HepG2 (cell line): Measurements from ENCODE around the gene HPCAL1. TPM values are rescaled to one million over a fixed set of nuclear protein-coding genes. Genes with fewer than 3 reads are reported as not detected.

ENCODE experiments used
- ADNP ChIP-seq: sonication (generic); formaldehyde crosslinking; IDR thresholded peaks from 2 replicates; pipeline ENCODE4 v1.4.0; 2020; ENCODE audit warnings: missing genetic modification reagents
- CHD4 ChIP-seq: fragments of 200-600 bp; sonication (generic); IDR thresholded peaks from 2 replicates; pipeline ENCODE4 v1.7.0; 2017; ENCODE audit warnings: mild to moderate bottlenecking, low read length, borderline replicate concordance
- CREB1 ChIP-seq, 2 experiments: fragments of 450-650 bp in 1 of 2; IDR thresholded peaks; 2 replicates each; pipeline ENCODE4 v1.6.1; 2016 to 2017; ENCODE audit warnings: control low read depth in 1 of 2, mild to moderate bottlenecking in 1 of 2, missing compliant biosample characterization in 1 of 2, missing genetic modification characterization in 1 of 2
- DNMT1 ChIP-seq: sonication (generic); formaldehyde crosslinking; IDR thresholded peaks from 2 replicates; pipeline ENCODE4 v1.5.1; 2020; ENCODE audit warnings: mild to moderate bottlenecking, missing genetic modification reagents
- GFI1 ChIP-seq: sonication (generic); formaldehyde crosslinking; IDR thresholded peaks from 2 replicates; pipeline ENCODE4 v1.5.0; 2020; ENCODE audit warnings: missing genetic modification reagents, mild to moderate bottlenecking, borderline replicate concordance
- HDAC6 ChIP-seq: fragments of 200-600 bp; sonication (generic); IDR thresholded peaks from 2 replicates; pipeline ENCODE4 v1.7.0; 2017; ENCODE audit warnings: mild to moderate bottlenecking, antibody characterized with exemption, low read length, low read depth
- KAT2B ChIP-seq: fragments of 150-350 bp; IDR thresholded peaks from 2 replicates; pipeline ENCODE4 v1.6.1; 2014; ENCODE audit warnings: low read depth, low read length, borderline replicate concordance
- KLF16 ChIP-seq, 2 experiments: sonication (generic) in 1 of 2; formaldehyde crosslinking in 1 of 2; IDR thresholded peaks; 2 replicates each; pipeline versions ENCODE4 v1.6.1 to v1.8.0; 2016 to 2023; ENCODE audit warnings: missing genetic modification reagents in 2 of 2, missing compliant biosample characterization in 1 of 2
- MED1 ChIP-seq: sonication (generic); formaldehyde crosslinking; IDR thresholded peaks from 2 replicates; pipeline ENCODE4 v1.4.0; 2020; ENCODE audit warnings: missing genetic modification reagents
- MXI1 ChIP-seq: IDR thresholded peaks from 3 replicates; pipeline ENCODE4 v1.6.1; 2012; ENCODE audit warnings: low read depth, low read length, inconsistent platforms, borderline replicate concordance
- NFE2L1 ChIP-seq: sonication (generic); formaldehyde crosslinking; IDR thresholded peaks from 2 replicates; pipeline ENCODE4 v1.4.0; 2020; ENCODE audit warnings: missing genetic modification reagents, mild to moderate bottlenecking, borderline replicate concordance
- NFYC ChIP-seq: IDR thresholded peaks from 2 replicates; pipeline ENCODE4 v1.6.1; 2016; ENCODE audit warnings: missing genetic modification reagents, missing compliant biosample characterization
- RBM39 ChIP-seq: fragments of 200-400 bp; formaldehyde crosslinking; IDR thresholded peaks from one replicate; pipeline ENCODE4 v1.6.1; 2018; ENCODE audit warnings: antibody characterized with exemption, mild to moderate bottlenecking, low read depth, low read length; ENCODE audit not compliant: poor library complexity, severe bottlenecking
- SETDB1 ChIP-seq: sonication (generic); formaldehyde crosslinking; IDR thresholded peaks from 2 replicates; pipeline ENCODE4 v1.5.1; 2020; ENCODE audit warnings: missing genetic modification reagents, mild to moderate bottlenecking, borderline replicate concordance
- SMAD1 ChIP-seq: sonication (generic); formaldehyde crosslinking; IDR thresholded peaks from 2 replicates; pipeline ENCODE4 v1.4.0; 2020; ENCODE audit warnings: missing genetic modification reagents, low read depth, mild to moderate bottlenecking, borderline replicate concordance
- SOX6 ChIP-seq, 2 experiments: fragments of 450-650 bp in 1 of 2; sonication (generic) in 1 of 2; formaldehyde crosslinking in 1 of 2; IDR thresholded peaks; 2 replicates each; pipeline versions ENCODE4 v1.4.0 to v1.6.1; 2017 to 2020; ENCODE audit warnings: antibody characterized with exemption in 1 of 2, mild to moderate bottlenecking in 1 of 2, missing genetic modification reagents in 1 of 2
- ZNF350 ChIP-seq: sonication (generic); formaldehyde crosslinking; IDR thresholded peaks from 2 replicates; pipeline ENCODE4 v1.4.0; 2020; ENCODE audit warnings: mild to moderate bottlenecking, low read depth, missing genetic modification reagents, borderline replicate concordance
- ZNF644 ChIP-seq: IDR thresholded peaks from 2 replicates; pipeline ENCODE4 v1.6.1; 2016; ENCODE audit warnings: low read depth
- ZSCAN12 ChIP-seq: sonication (generic); formaldehyde crosslinking; IDR thresholded peaks from 2 replicates; pipeline ENCODE4 v1.9.0; 2021; ENCODE audit warnings: mild to moderate bottlenecking, missing genetic modification reagents
- ZSCAN20 ChIP-seq: sonication (generic); formaldehyde crosslinking; IDR thresholded peaks from 2 replicates; pipeline ENCODE4 v1.4.0; 2020; ENCODE audit warnings: missing genetic modification reagents, mild to moderate bottlenecking, borderline replicate concordance
- polyA plus RNA-seq, 8 experiments: library from polyadenylated mRNA; depleted of rRNA in 3 of 8; stranded (reverse) in 7 of 8; unstranded in 1 of 8; fragments of >200 nt; fragmentation: Illumina TruSeq in 4 of 8; extraction: Trizol in 4 of 8; gene quantifications; 2 replicates each; pipeline versions ENCODE4 v1.2.1 to v1.2.3, GENCODE V29; 2011 to 2016; ENCODE audit warnings: low read depth in 4 of 8, missing spikeins in 1 of 8, mixed read lengths in 1 of 8; ENCODE audit not compliant: insufficient read depth in 1 of 8
- total RNA-seq, 5 experiments: library from RNA; depleted of rRNA; stranded (reverse); fragments of >200 nt; fragmentation: Illumina TruSeq; extraction: Trizol; gene quantifications; 2 replicates each; pipeline ENCODE4 v1.2.3, GENCODE V29; 2016; ENCODE audit warnings: low read depth in 1 of 5
- TF ChIP-seq, protein P1 (sequence below): sonication (generic); formaldehyde crosslinking; IDR thresholded peaks from 2 replicates; pipeline ENCODE4 v1.4.0; 2020; ENCODE audit warnings: mild to moderate bottlenecking, missing genetic modification reagents
- TF ChIP-seq, protein P2 (sequence below): fragments of 450-650 bp; IDR thresholded peaks from 2 replicates; pipeline ENCODE4 v1.6.1; 2017
- TF ChIP-seq, protein P3 (sequence below): sonication (generic); formaldehyde crosslinking; IDR thresholded peaks from 2 replicates; pipeline ENCODE4 v1.4.0; 2020; ENCODE audit warnings: missing genetic modification reagents

Gene HPCAL1
- total and polyA plus RNA-seq, 2 of the 13 experiments (the other 11 are each of a cell fraction or from before 2014, with no cell fraction given): 29.5 to 29.9 TPM

DNA sequence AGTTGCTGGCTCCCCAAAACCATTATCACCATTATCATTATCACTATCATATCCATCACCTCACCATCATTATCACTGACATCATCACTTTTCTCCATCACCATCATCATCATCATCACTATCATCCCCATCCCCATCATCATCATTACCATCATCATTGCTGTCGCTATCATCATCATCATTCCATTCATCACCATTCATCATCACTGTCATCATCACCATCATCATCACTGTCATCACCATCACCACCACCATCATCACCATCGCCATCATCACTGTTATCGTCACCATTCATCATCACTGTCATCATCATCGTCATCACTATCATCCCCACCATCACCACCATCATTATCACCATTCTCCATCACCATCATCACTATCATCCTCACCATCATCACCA, 9.0 kb downstream of the HPCAL1 start (continued):
- TF ChIP-seq MED1 (CRISPR knock-in tag) (no peak), NFE2L1 (CRISPR knock-in tag) (no peak), DNMT1 (no peak), HDAC6 (no peak), SMAD1 (no peak), KLF16 (CRISPR knock-in tag; IDR thresholded peaks at IDR 0.05) (no peak), SETDB1 (CRISPR knock-in tag) (no peak), MXI1 (no peak), SOX6 (IDR thresholded peaks at IDR 0.05) (peak; percentile 95; the same call in 1 of the 2 replicates), SOX6 (CRISPR knock-in tag; IDR thresholded peaks at IDR 0.05) (no peak), ZSCAN12 (no peak), CREB1 (IDR thresholded peaks at IDR 0.05) (peak; percentile 99), CREB1 (CRISPR knock-in tag; IDR thresholded peaks at IDR 0.05) (no peak), CHD4 (no peak), ZNF644 (CRISPR knock-in tag) (no peak), KAT2B (no peak), ZSCAN20 (no peak), GFI1 (no peak), ZNF350 (no peak), NFYC (no peak), RBM39 (no peak), ADNP (CRISPR knock-in tag) (no peak)
- TF ChIP-seq, protein P1, sequence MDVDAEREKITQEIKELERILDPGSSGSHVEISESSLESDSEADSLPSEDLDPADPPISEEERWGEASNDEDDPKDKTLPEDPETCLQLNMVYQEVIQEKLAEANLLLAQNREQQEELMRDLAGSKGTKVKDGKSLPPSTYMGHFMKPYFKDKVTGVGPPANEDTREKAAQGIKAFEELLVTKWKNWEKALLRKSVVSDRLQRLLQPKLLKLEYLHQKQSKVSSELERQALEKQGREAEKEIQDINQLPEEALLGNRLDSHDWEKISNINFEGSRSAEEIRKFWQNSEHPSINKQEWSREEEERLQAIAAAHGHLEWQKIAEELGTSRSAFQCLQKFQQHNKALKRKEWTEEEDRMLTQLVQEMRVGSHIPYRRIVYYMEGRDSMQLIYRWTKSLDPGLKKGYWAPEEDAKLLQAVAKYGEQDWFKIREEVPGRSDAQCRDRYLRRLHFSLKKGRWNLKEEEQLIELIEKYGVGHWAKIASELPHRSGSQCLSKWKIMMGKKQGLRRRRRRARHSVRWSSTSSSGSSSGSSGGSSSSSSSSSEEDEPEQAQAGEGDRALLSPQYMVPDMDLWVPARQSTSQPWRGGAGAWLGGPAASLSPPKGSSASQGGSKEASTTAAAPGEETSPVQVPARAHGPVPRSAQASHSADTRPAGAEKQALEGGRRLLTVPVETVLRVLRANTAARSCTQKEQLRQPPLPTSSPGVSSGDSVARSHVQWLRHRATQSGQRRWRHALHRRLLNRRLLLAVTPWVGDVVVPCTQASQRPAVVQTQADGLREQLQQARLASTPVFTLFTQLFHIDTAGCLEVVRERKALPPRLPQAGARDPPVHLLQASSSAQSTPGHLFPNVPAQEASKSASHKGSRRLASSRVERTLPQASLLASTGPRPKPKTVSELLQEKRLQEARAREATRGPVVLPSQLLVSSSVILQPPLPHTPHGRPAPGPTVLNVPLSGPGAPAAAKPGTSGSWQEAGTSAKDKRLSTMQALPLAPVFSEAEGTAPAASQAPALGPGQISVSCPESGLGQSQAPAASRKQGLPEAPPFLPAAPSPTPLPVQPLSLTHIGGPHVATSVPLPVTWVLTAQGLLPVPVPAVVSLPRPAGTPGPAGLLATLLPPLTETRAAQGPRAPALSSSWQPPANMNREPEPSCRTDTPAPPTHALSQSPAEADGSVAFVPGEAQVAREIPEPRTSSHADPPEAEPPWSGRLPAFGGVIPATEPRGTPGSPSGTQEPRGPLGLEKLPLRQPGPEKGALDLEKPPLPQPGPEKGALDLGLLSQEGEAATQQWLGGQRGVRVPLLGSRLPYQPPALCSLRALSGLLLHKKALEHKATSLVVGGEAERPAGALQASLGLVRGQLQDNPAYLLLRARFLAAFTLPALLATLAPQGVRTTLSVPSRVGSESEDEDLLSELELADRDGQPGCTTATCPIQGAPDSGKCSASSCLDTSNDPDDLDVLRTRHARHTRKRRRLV (CRISPR knock-in tag): no peak
- TF ChIP-seq, protein P2, sequence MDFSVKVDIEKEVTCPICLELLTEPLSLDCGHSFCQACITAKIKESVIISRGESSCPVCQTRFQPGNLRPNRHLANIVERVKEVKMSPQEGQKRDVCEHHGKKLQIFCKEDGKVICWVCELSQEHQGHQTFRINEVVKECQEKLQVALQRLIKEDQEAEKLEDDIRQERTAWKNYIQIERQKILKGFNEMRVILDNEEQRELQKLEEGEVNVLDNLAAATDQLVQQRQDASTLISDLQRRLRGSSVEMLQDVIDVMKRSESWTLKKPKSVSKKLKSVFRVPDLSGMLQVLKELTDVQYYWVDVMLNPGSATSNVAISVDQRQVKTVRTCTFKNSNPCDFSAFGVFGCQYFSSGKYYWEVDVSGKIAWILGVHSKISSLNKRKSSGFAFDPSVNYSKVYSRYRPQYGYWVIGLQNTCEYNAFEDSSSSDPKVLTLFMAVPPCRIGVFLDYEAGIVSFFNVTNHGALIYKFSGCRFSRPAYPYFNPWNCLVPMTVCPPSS: peak; percentile 89; the same call in 1 of the 2 replicates
- TF ChIP-seq, protein P3, sequence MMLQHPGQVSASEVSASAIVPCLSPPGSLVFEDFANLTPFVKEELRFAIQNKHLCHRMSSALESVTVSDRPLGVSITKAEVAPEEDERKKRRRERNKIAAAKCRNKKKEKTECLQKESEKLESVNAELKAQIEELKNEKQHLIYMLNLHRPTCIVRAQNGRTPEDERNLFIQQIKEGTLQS: no peak
